GM18907 (cell line): ENCODE results near the gene SLC17A9.

ENCODE experiments used
- ATAC-seq: cut with Tn5 transposase; IDR thresholded peaks from one replicate; pipeline ENCODE4 v1.9.1; 2021; ENCODE audit warnings: mild to moderate bottlenecking, moderate library complexity; ENCODE audit not compliant: unreplicated experiment

Gene SLC17A9

DNA sequence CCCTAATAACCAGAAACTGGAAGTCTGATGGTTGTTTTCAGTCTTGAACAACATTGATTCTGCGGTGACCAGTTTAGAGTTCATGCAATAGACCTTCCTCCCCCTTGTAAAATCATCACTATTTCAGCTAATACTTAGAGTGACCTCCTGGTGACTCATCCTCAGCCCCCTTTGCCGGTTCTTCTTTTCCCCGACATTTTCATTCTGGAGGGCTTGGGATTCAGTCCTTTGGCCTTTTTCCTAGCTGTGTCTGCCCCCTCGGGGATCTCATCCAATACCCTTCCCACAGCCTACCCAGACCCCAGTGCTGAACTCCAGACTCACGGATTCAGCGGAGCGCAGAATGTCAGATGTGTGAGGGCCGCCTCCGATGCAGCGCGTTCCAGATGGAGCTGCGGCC lies 61.8 kb downstream of the SLC17A9 start:
- no peak for ATAC-seq

DNA sequence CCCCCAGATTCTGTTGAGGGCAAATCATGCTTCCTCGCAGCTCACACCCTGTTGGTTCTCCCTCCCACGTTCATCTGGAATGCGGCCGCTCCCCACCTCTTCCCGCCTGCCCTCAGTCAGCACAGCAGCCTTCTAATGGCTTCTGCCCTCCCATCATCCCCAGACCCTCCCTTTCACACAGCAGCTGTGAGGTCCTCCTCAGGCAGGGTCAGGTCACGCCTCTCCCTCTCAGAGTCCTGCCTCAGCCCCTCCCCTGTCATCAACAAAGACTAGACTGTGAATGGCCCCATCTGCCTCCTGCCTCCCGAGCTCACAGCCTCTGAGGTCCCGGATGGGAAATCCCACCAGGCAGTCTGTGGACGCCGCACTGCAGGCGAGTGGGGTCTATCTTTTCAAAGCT lies 62.2 kb downstream of the SLC17A9 start:
- ATAC-seq, result no peak

DNA sequence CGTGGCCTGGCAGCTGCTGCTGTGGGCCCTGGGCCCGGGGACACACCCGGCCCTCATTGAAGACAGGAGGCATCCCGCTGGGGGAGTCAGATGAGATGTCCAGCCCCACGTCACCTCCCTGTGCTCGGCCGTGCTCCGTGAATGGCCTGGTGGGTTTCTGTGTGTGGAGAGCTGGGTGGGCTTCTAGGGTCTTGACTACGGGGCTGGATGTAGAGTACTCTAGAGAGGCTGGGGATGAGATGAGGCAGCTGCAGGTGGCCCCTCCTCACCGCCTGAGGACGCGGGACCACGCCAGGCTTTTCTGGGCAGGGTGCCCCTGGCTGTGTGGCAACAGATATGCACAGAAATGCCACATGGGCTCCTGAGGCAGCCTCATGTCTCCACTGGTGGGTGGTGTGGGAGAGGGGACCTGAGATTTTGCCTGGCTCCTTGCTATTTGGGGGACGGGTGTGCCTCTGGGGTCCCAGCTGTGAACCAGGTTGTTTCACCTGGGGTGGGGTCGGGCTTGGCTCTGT lies 62.7 kb downstream of the SLC17A9 start:
- no peak for ATAC-seq

DNA sequence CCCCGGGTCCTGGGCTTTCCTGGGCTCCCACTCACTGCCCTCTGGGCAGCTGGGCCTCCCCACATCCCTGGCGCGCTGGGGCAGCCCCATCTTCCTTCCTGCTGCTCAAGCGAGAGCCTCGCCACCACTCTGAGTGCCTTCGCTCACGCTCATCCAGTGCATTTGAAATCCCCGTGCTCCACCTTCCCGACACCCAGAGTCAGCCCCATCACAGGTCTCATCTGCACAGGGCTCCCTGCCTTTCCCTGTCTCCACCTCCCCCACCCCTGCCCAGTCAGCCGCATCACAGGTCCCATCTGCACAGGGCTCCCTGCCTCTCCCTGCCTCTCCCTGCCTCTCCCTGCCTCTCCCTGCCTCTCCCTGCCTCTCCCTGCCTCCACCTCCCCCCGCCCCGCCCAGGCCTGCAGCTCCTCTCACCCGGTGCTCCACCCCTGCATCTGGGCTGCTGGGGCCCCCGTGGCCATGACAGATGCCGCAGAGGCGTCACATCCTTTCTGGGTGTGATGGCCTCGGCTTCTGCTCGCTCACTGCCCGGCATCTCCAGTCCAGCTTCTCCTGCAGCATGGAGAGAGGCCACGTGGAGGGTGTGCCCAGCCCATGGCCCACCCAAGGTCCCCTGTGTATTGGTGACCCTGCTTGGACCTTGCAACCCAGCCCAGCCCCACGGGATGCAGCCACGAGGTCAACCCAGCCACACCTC lies 63.3 kb downstream of the SLC17A9 start:
- ATAC-seq, result no peak

DNA sequence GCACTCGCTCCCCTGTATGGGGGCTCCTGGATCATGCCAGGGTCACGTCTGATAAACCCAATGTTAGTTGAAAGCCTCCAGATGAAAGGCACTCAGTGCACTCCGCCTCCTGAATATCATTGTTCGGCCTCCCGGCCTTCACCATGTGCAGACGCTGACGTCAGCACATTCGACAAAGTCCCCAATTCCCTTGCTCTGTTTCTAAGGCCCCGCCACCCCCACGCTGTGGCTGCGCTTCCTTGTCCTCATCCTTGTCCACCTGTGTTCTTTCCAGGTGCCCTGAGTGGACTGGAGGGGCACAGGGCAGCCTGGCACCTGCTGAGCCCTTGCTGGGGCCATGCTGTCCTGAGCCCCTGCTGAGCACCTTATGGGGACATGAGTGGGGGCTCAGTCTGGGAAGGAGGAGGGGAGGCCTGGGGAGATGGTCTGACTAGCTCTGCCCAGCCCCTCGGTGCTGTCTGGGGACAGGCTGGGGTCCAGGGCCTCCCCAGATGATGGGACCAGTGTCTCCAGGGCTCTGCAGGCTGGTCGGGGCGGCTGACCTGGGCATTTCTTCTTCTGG lies 64.1 kb downstream of the SLC17A9 start:
- ATAC-seq, result no peak

DNA sequence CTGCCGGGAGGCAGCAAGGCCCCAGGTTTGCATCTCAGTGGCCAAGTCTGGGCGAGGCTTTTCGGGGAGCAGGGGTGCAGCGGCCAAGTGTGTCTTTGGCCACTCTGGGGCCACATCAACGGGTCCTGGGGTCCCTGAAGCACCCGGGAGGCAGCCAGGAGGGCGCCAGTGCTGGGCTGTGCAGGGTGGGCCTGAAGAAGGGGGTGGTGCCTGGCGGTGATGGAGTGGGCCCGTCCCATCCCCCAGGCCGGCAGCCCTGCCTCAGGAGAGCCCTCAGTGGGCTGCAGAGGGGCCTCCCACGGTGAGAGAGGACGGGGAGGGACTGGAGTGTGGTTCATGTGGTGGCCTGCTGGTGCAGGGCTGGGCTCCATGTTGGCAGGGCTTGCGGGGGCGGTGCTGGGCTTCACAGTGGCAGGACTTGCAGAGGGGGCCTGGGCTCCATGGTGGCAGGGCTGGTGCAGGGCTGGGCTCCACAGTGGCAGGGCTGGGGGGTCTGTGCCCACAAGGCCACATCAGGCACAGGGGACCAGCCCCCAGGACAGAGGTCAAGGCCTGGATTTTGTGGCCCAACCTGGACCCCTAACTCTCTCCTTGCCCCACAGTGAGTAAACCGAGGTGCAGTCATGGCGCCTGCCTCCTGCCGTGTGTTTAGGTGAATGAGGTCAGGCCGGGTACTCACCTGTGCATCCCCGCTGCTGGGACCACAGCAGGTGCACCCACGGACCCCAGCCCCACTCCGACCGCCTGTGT lies 64.7 kb downstream of the SLC17A9 start:
- no peak for ATAC-seq

DNA sequence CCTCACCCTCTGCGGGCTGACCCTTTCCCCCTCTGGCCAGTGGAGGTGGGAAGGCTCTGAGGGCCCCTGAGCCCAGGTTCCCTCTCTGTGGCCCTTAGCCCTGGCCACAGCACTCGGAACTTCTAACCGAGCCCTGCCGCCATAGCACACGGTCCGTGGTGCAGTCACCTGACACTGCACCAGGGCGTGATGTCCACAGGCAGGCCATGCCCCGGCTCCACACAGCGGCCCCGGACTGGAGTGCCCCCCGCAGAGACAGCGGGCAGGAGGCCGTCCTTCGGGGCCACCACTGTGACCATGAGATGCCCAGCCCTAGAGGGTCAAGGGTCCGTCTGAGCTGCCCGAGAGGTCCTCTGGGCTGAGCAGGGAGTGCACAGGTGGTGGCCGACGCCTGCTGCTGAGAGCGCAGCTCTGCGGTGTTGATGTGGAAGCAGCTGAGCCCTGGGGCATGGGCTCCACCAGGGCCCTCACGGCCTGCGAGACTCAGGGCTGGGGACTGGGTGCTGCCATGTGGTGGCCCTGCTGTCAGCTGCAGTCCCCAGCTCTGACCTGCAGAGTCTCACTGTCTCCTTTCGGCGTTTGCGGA lies 65.4 kb downstream of the SLC17A9 start:
- no peak for ATAC-seq
